ENCODE results near the gene CHRND.

Gene CHRND

DNA sequence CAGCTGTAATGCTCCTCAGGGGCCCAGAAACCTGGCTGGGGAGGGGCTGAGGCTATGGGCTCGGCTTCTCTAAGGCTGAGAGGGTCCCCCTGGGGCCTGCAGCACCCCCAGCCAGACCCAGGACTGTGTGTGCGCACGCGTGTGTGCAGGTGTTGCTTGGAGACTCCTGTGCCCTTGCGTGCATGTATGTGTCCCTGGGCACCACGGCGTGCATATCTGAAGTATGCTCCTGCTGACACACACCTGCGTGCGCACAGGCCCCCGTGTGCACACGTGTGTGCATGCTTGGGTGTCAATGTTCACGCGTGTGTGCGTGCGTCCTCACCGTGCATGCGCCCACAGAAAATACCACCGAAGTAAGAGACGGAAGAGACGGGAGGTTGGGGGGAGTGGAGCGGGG is 23.4 kb upstream of the CHRND start:
- Histone ChIP-seq H3K36me3 (ENCODE audit: insufficient read depth, low read length) (no peaks in the 10 kb centered on the region), H3K9ac (ENCODE audit: low read depth, low read length) (no peak overlapping the region), H3K27ac (ENCODE audit: low read length) (no peak overlapping the region), H3K27me3 (ENCODE audit: insufficient read depth, low read length, poor library complexity) (peaks cover 18% of the 10 kb centered on the region), H2AFZ (ENCODE audit: low read depth, low read length) (no peak overlapping the region), H3K4me2 (ENCODE audit: insufficient read depth, low read length) (no peak overlapping the region), H3K4me3 (ENCODE audit: low read depth in 1 of 2, low read length in 2 of 2) (no peak overlapping the region), H3K79me2 (ENCODE audit: insufficient read depth, low read length) (no peaks in the 10 kb centered on the region), H4K20me1 (ENCODE audit: insufficient read depth, low read length) (no peaks in the 10 kb centered on the region; the same call in 1 of the 2 replicates), H3K9me3 (ENCODE audit: insufficient read depth, low read length, severe bottlenecking) (no peaks in the 10 kb centered on the region), H3K4me1 (ENCODE audit: insufficient read depth, low read length) (no peaks in the 10 kb centered on the region)
- no peak for ATAC-seq (ENCODE audit: insufficient read depth, low read depth)
- TF ChIP-seq, protein P1, sequence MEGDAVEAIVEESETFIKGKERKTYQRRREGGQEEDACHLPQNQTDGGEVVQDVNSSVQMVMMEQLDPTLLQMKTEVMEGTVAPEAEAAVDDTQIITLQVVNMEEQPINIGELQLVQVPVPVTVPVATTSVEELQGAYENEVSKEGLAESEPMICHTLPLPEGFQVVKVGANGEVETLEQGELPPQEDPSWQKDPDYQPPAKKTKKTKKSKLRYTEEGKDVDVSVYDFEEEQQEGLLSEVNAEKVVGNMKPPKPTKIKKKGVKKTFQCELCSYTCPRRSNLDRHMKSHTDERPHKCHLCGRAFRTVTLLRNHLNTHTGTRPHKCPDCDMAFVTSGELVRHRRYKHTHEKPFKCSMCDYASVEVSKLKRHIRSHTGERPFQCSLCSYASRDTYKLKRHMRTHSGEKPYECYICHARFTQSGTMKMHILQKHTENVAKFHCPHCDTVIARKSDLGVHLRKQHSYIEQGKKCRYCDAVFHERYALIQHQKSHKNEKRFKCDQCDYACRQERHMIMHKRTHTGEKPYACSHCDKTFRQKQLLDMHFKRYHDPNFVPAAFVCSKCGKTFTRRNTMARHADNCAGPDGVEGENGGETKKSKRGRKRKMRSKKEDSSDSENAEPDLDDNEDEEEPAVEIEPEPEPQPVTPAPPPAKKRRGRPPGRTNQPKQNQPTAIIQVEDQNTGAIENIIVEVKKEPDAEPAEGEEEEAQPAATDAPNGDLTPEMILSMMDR (IDR thresholded peaks at IDR 0.05; ENCODE audit: borderline replicate concordance, extremely low read depth, low read length, poor library complexity, severe bottlenecking) = no peak
- no peak for TF ChIP-seq EZH2 (IDR thresholded peaks at IDR 0.05; ENCODE audit: borderline replicate concordance, low read depth, low read length, severe bottlenecking)
- DNase-seq = no peak

DNA sequence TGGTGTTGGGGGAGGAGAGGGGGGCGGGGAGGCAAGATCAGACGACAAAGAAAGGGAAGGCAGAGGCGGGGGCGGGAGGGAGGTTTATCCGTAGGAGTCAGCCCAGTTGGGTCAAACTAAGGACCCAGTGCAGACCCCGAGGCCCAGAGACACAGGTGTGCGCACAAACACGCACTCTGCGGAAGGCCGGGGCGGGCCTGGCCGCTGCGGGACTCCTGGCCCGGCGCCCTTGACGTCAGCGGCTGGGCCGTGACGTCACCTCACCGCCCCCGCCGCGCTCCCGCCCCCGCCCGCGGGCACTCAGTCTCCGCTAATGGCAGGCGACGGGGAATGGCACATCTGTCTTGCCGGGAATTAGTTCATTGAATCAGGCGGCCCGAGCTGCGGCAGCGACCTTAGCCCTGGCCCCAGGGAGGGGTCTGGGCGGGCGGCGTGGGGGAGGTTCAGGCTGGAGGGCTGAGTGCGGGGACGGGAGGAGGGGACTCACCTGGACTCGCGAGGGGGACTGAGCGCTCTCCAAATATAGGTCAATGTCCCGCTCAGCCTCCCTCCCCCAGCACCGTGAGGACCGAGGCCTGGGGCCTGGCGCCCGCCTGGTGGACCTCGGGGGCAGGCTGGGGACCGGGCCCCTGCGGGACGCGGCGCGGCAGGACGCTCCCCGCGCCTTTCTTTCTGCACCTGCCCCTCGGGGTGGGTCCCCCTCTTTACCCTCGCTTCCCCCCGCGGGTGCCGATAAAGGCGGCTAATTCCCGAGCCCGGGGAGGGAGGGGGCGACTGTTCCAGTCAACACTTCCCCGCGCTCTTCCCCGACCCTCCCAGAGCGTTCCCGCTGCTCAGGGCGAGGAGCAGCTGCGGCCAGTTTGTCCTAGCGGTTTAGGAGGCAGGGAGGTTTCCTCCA is 22.8 kb upstream of the CHRND start:
- Histone ChIP-seq H3K36me3 (ENCODE audit: insufficient read depth, low read length) (no peaks in the 10 kb centered on the region), H3K4me1 (ENCODE audit: insufficient read depth, low read length) (no peaks in the 10 kb centered on the region), H2AFZ (ENCODE audit: low read depth, low read length) (no peak overlapping the region), H3K27ac (ENCODE audit: low read length) (no peak overlapping the region), H3K79me2 (ENCODE audit: insufficient read depth, low read length) (no peaks in the 10 kb centered on the region), H3K9me3 (ENCODE audit: insufficient read depth, low read length, severe bottlenecking) (no peaks in the 10 kb centered on the region), H3K4me2 (ENCODE audit: insufficient read depth, low read length) (no peak overlapping the region), H3K9ac (ENCODE audit: low read depth, low read length) (no peak overlapping the region), H3K4me3 (ENCODE audit: low read depth in 1 of 2, low read length in 2 of 2) (no peak overlapping the region), H3K27me3 (ENCODE audit: insufficient read depth, low read length, poor library complexity) (peaks cover 18% of the 10 kb centered on the region), H4K20me1 (ENCODE audit: insufficient read depth, low read length) (no peaks in the 10 kb centered on the region; the same call in 1 of the 2 replicates)
- ATAC-seq (ENCODE audit: insufficient read depth, low read depth) (no peak), DNase-seq (no peak)
- no peak for TF ChIP-seq EZH2 (IDR thresholded peaks at IDR 0.05; ENCODE audit: borderline replicate concordance, low read depth, low read length, severe bottlenecking)
- TF ChIP-seq, protein P1 (IDR thresholded peaks at IDR 0.05; ENCODE audit: borderline replicate concordance, extremely low read depth, low read length, poor library complexity, severe bottlenecking) = no peak

DNA sequence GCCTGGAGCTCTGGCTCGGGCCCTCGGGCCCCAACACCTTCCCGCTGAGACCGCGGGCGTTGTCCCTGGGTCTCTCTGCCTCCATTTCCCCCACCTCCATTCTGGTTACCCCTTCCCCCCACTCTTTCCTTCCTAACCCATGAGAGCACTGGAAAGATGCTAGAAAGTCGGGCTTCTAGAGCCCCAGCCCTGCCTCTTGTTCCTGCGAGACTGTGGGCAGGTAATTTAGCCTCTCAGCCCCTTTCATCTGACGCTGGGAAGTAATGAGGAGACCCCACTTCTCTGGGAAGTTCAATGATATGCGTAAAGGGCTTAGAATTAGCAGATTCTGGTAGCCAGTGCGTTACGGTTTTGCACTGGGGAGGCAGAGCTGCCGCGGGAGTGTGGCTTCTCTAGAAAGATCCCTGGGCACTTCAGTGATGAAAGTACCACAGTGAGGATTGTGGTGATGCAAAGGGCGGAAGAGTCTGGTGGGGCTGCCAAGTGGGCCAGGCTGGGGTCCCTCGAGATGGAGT is 22.1 kb upstream of the CHRND start:
- Histone ChIP-seq H3K9ac (ENCODE audit: low read depth, low read length) (no peak overlapping the region), H3K27me3 (ENCODE audit: insufficient read depth, low read length, poor library complexity) (peaks cover 18% of the 10 kb centered on the region), H2AFZ (ENCODE audit: low read depth, low read length) (no peak overlapping the region), H3K36me3 (ENCODE audit: insufficient read depth, low read length) (no peaks in the 10 kb centered on the region), H3K27ac (ENCODE audit: low read length) (no peak overlapping the region), H4K20me1 (ENCODE audit: insufficient read depth, low read length) (no peaks in the 10 kb centered on the region; the same call in 1 of the 2 replicates), H3K9me3 (ENCODE audit: insufficient read depth, low read length, severe bottlenecking) (no peaks in the 10 kb centered on the region), H3K4me1 (ENCODE audit: insufficient read depth, low read length) (no peaks in the 10 kb centered on the region), H3K79me2 (ENCODE audit: insufficient read depth, low read length) (no peaks in the 10 kb centered on the region), H3K4me3 (ENCODE audit: low read depth in 1 of 2, low read length in 2 of 2) (no peak overlapping the region), H3K4me2 (ENCODE audit: insufficient read depth, low read length) (no peak overlapping the region)
- no peak for TF ChIP-seq EZH2 (IDR thresholded peaks at IDR 0.05; ENCODE audit: borderline replicate concordance, low read depth, low read length, severe bottlenecking)
- TF ChIP-seq, protein P1 (IDR thresholded peaks at IDR 0.05; ENCODE audit: borderline replicate concordance, extremely low read depth, low read length, poor library complexity, severe bottlenecking) = no peak
- ATAC-seq (ENCODE audit: insufficient read depth, low read depth) (no peak), DNase-seq (no peak)
